Type B pancreatic cell (in vitro differentiated cells): ENCODE measurements around the gene RIMS3. TPM values are rescaled to one million over a fixed set of nuclear protein-coding genes. Genes with fewer than 3 reads are reported as not detected.
"Not testable (repeated sequence)": the region's sequence is repeated elsewhere in the genome, so short reads cannot be mapped to it uniquely, and the experiment has no call there.

Source experiments
- DNase-seq: peaks from one replicate; pipeline ENCODE4 v3.0.0; 2021; ENCODE audit warnings: mixed read lengths; ENCODE audit not compliant: unreplicated experiment; ENCODE audit errors: extremely low spot score
- H3K27ac Mint-ChIP-seq: 2 replicates; pipeline ENCODE4 v1.8.0; 2021; ENCODE audit warnings: mild to moderate bottlenecking, mixed read lengths
- H3K27me3 Mint-ChIP-seq: 2 replicates; pipeline ENCODE4 v1.8.0; 2021; ENCODE audit warnings: mixed read lengths
- H3K36me3 Mint-ChIP-seq: 2 replicates; pipeline ENCODE4 v1.8.0; 2021; ENCODE audit warnings: mixed read lengths
- H3K4me1 Mint-ChIP-seq: one replicate; pipeline ENCODE4 v1.8.0; 2021; ENCODE audit warnings: mixed read lengths; ENCODE audit not compliant: unreplicated experiment
- H3K4me3 Mint-ChIP-seq: 2 replicates; pipeline ENCODE4 v1.8.0; 2021; ENCODE audit warnings: mild to moderate bottlenecking, mixed read lengths
- H3K9me3 Mint-ChIP-seq: 2 replicates; pipeline ENCODE4 v1.8.0; 2021; ENCODE audit warnings: mixed read lengths
- total RNA-seq: library from RNA; stranded (reverse); gene quantifications from 2 replicates; pipeline ENCODE4 v1.2.1, GENCODE V29; 2021; ENCODE audit warnings: low replicate concordance
- TF ChIP-seq, protein P1 (sequence below): fragments of 200-600 bp; sonication (generic); conservative IDR thresholded peaks from 2 replicates; pipeline ENCODE4 v1.5.0; 2021; ENCODE audit warnings: antibody characterized with exemption, mild to moderate bottlenecking

Gene RIMS3
- total RNA-seq, 1 donor from 2014 or later, result 4.2 TPM

DNA sequence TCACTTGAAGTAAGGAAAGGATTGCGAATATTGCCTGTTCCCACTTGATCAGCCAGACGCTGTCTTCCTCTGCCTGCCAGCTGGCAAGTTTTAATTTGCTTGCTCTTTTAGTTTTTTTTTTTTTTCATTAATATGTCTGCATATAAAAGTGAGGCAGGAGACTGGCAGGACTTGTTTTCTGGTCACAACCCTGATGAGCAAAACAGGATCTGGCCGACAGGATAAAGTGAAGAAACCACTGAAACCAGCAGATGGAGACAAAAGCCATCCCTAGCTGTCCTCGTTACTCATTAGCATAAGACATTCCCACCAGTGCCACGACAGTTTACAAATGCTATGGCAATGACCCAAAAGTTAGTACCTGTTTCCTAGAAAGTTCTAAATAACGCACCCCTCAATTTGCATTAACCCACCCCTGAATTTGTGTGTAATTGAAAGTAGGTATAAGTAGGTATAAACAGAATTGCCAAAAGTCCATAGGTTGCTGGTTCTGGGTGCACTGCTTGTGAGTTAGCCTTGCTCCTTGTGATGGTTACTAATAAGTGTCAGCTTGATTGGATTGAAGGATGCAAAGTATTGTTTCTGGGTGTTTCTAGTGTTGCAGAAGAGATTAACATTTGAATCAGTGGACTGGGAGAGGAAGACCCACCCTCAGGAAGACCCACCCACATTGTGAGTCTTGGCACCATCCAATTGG lies 73.2 kb downstream of the RIMS3 start:
- Mint-ChIP-seq H3K9me3 (no peaks in the 10 kb centered on the region), H3K36me3 (no peaks in the 10 kb centered on the region), H3K4me1 (no peaks in the 10 kb centered on the region), H3K4me3 (no peak overlapping the region), H3K27ac (no peak overlapping the region), H3K27me3 (peaks cover 12% of the 10 kb centered on the region)
- TF ChIP-seq, protein P1, sequence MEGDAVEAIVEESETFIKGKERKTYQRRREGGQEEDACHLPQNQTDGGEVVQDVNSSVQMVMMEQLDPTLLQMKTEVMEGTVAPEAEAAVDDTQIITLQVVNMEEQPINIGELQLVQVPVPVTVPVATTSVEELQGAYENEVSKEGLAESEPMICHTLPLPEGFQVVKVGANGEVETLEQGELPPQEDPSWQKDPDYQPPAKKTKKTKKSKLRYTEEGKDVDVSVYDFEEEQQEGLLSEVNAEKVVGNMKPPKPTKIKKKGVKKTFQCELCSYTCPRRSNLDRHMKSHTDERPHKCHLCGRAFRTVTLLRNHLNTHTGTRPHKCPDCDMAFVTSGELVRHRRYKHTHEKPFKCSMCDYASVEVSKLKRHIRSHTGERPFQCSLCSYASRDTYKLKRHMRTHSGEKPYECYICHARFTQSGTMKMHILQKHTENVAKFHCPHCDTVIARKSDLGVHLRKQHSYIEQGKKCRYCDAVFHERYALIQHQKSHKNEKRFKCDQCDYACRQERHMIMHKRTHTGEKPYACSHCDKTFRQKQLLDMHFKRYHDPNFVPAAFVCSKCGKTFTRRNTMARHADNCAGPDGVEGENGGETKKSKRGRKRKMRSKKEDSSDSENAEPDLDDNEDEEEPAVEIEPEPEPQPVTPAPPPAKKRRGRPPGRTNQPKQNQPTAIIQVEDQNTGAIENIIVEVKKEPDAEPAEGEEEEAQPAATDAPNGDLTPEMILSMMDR, result peak; percentile 69
- DNase-seq, result no peak

DNA sequence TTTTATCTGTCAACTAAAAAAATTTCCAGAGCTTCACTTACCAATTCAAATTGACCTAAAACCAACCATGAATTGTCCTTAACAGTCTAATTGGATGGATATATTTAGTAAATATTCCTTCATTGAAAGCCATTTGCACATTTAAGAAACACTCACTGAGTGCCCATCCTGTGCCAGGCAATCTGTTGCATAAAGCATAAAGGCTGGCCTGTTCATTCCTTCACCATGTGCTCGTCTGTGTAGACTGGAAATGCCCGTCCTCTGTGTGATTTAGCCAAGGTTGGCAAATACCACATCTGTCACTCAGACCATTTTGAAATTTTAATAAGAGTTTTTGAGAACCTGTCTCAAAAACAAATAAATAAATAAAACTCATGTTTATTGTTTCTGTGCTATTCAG lies 76.9 kb downstream of the RIMS3 start:
- TF ChIP-seq, protein P1, result no peak
- no peaks in the 10 kb centered on the region for H3K9me3 Mint-ChIP-seq
- H3K27ac Mint-ChIP-seq, result no peak overlapping the region

DNA sequence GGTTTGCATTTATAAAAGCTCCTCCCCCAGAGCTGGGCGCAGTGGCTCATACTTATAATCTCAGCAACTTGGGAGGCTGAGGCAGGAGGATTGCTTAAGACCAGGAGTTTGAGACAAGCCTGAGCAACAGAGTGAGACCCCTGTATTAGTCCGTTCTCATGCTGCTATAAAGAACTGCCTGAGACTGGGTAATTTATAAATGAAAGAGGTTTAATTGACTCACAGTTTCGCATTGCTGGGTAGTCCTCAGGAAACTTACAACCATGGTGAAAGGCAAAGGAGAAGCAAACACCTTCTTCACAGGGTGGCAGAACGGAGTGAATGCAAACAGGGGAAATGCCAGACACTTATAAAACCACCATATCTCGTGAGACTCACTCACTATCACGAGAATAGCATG lies 81.5 kb downstream of the RIMS3 start:
- no peak overlapping the region for H3K27ac Mint-ChIP-seq
- TF ChIP-seq, protein P1, result no peak
- no peaks in the 10 kb centered on the region for H3K36me3 Mint-ChIP-seq
- no peaks in the 10 kb centered on the region for H3K9me3 Mint-ChIP-seq
- no peak overlapping the region for H3K4me3 Mint-ChIP-seq
- no peaks in the 10 kb centered on the region for H3K4me1 Mint-ChIP-seq
- DNase-seq, result no peak
- H3K27me3 Mint-ChIP-seq, result peaks cover 19% of the 10 kb centered on the region

More for the DNA sequence above, 76.9 kb downstream of the RIMS3 start:
- peaks cover 15% of the 10 kb centered on the region for H3K27me3 Mint-ChIP-seq
- H3K4me3 Mint-ChIP-seq, result no peak overlapping the region
- no peak for DNase-seq
- H3K36me3 Mint-ChIP-seq, result no peaks in the 10 kb centered on the region
- no peaks in the 10 kb centered on the region for H3K4me1 Mint-ChIP-seq

DNA sequence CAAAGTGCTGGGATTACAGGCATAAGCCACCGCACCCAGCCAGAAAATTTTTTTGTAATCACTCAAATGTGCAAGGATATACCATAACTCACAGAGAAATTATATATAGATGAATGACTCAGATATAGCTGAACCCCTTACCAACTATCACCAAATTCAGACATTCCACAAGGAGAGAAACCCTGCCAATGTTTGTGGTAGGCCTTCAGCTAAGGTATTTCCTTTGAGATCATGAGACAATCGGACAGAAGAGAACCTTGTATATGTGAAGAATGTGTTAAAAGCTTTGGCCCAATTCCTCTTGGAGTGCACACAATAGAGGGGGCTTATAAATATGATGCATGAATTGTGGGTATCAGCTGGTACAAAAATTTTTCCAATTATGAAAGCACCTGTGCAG lies 83.4 kb downstream of the RIMS3 start:
- Mint-ChIP-seq H3K36me3 (no peaks in the 10 kb centered on the region), H3K4me1 (no peaks in the 10 kb centered on the region), H3K9me3 (no peaks in the 10 kb centered on the region), H3K4me3 (no peak overlapping the region), H3K27ac (no peak overlapping the region), H3K27me3 (peaks cover 11% of the 10 kb centered on the region)
- DNase-seq, result no peak
- TF ChIP-seq, protein P1, result no peak

DNA sequence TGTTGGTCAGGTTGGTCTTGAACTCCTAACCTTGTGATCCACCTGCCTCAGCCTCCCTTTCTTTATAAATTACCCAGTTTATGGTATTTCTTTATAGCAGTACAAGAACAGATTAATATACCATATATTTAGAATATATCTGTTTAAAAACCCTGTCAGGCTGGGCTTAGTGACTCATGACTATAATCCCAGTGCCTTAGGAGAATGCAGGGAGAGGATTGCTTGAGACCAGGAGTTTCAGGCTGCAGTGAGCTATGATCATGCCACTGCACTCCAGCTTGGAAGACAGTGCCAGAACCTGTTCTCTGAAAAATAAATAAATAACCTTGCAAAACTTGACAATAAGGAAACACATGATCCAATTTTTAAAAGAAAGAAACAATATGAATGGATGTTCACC lies 90.1 kb downstream of the RIMS3 start:
- Mint-ChIP-seq H3K4me1 (no peaks in the 10 kb centered on the region), H3K4me3 (no peak overlapping the region), H3K9me3 (no peaks in the 10 kb centered on the region), H3K27me3 (peaks cover 4% of the 10 kb centered on the region), H3K36me3 (no peaks in the 10 kb centered on the region), H3K27ac (no peak overlapping the region)
- no peak for DNase-seq
- TF ChIP-seq, protein P1, result no peak

DNA sequence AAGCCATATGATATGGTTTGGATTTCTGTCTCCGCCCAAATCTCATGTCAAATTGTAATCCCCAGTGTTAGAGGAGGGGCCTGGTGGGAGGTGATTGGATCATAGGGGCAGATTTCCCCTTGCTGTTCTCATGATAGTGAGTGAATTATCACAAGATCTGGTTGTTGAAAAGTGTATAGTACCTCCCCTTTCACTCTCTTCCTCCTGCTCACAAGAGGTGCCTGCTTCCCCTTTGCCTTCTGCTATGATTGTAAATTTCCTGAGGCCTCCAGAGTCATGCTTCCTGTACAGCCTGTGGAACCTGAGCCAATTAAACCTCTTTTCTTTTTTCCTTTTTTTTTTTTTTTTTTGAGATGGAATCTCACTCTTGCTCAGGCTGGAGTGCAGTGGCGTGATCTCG lies 90.7 kb downstream of the RIMS3 start:
- not testable (repeated sequence) for H3K36me3 Mint-ChIP-seq, DNase-seq, H3K4me1 Mint-ChIP-seq, H3K27me3 Mint-ChIP-seq, H3K4me3 Mint-ChIP-seq, H3K27ac Mint-ChIP-seq, H3K9me3 Mint-ChIP-seq

Other genes with a start within 250 kb of the RIMS3 start
- 3.2 and 9.5 TPM in 2 replicates for gene ZFP69B, start 215.2 kb downstream of the RIMS3 start, total RNA-seq
- gene ZFP69, start 188.4 kb downstream of the RIMS3 start, total RNA-seq, result 2.2 and 5.1 TPM in 2 replicates
- gene EXO5, start 156.9 kb downstream of the RIMS3 start, total RNA-seq, result 10.9 and 14.3 TPM in 2 replicates
- gene ZNF684, start 134.0 kb downstream of the RIMS3 start, total RNA-seq, result 3.1 and 3.3 TPM in 2 replicates
- 70.0 and 71.3 TPM in 2 replicates for gene NFYC, start 26.0 kb upstream of the RIMS3 start, total RNA-seq
- 0.85 and 1.1 TPM in 2 replicates for gene KCNQ4, start 118.1 kb upstream of the RIMS3 start, total RNA-seq
- gene CITED4, start 196.7 kb upstream of the RIMS3 start, total RNA-seq, result 101 and 207 TPM in 2 replicates